Stomach (tissue), 4 donors: ENCODE measurements around the gene ZNF525.

Source experiments
- POLR2AphosphoS5 ChIP-seq, 3 donors: sonication (generic); formaldehyde crosslinking; IDR thresholded peaks; one replicate each; pipeline ENCODE4 v1.6.1; 2016; ENCODE audit warnings: antibody characterized with exemption in 3 of 3
- TF ChIP-seq, protein P1 (sequence below), 7 experiments: fragments of 450-650 bp in 4 of 7; fragments of 200-600 bp in 3 of 7; sonication (generic) in 3 of 7; IDR thresholded peaks; one replicate each; pipeline ENCODE4 v1.5.1; 2016 to 2019; ENCODE audit warnings: antibody characterized with exemption in 7 of 7, control low read depth in 2 of 7, mild to moderate bottlenecking in 1 of 7

DNA sequence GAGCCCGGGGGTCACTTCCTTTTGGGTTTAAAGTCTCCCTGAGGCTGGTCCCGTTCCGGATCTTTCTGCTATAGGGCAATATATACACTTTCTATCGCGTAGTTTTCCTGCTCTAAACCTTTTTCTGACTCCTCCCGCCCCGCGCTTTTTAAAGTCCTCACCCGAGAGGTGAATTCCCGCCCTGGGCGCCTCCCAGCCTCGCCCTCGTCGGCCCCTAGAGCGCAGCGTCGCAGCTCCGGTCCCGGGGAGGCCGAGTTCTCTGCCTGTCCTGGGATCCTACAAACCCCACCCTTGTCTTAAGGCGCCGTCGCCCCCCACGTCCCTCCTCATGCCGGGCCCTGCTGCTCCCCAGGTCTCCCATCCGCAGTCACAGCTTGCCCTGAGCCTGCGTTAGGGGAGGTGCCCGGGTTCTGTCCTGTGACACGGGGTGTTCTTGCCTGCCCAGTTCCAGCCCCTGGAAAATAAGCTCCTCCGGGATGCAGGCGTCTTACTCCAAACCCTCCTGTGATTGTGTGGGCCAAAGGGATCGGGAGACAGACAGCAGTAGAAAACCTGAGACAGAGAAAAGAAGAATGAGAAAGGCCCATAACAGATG lies 491 bp downstream of the ZNF525 start:
- TF ChIP-seq, protein P1, sequence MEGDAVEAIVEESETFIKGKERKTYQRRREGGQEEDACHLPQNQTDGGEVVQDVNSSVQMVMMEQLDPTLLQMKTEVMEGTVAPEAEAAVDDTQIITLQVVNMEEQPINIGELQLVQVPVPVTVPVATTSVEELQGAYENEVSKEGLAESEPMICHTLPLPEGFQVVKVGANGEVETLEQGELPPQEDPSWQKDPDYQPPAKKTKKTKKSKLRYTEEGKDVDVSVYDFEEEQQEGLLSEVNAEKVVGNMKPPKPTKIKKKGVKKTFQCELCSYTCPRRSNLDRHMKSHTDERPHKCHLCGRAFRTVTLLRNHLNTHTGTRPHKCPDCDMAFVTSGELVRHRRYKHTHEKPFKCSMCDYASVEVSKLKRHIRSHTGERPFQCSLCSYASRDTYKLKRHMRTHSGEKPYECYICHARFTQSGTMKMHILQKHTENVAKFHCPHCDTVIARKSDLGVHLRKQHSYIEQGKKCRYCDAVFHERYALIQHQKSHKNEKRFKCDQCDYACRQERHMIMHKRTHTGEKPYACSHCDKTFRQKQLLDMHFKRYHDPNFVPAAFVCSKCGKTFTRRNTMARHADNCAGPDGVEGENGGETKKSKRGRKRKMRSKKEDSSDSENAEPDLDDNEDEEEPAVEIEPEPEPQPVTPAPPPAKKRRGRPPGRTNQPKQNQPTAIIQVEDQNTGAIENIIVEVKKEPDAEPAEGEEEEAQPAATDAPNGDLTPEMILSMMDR (IDR thresholded peaks at IDR 0.05), result no peak
- no peak for TF ChIP-seq POLR2AphosphoS5 (IDR thresholded peaks at IDR 0.05)
